GM18873 (cell line): ENCODE measurements around the gene OCRL.

Source experiments
- ATAC-seq: cut with Tn5 transposase; IDR thresholded peaks from one replicate; pipeline ENCODE4 v1.9.1; 2021; ENCODE audit warnings: mild to moderate bottlenecking, moderate library complexity, moderate number of reproducible peaks; ENCODE audit not compliant: unreplicated experiment, low FRiP score

The OCRL gene

GRCh38 chrX:129629837-129630236 is 89.8 kb downstream of the OCRL start:
- no peak for ATAC-seq

- ATAC-seq = no peak
Observed at GRCh38 chrX:129631849-129632248, 91.8 kb downstream of the OCRL start.

- no peak for ATAC-seq
Observed at GRCh38 chrX:129632443-129632842, 92.4 kb downstream of the OCRL start.

- ATAC-seq = no peak
Observed at GRCh38 chrX:129634541-129634940, 94.5 kb downstream of the OCRL start.

GRCh38 chrX:129636175-129636681 is 96.2 kb downstream of the OCRL start:
- ATAC-seq = no peak

GRCh38 chrX:129637217-129638109 is 97.4 kb downstream of the OCRL start:
- ATAC-seq = peak; percentile 59

- ATAC-seq = no peak
Observed at GRCh38 chrX:129638917-129639316, 98.9 kb downstream of the OCRL start.

GRCh38 chrX:129640737-129641136 is 100.7 kb downstream of the OCRL start:
- no peak for ATAC-seq

GRCh38 chrX:129641469-129641868 is 101.4 kb downstream of the OCRL start:
- no peak for ATAC-seq

- ATAC-seq = no peak
Observed at GRCh38 chrX:129641941-129642340, 101.9 kb downstream of the OCRL start.
